ES-I3 (cell line): Measurements from ENCODE around the gene CCT7.
A peak's percentile ranks its signal among the peaks of the same experiment; 100 is the strongest.

ENCODE experiments used
- H3K36me3 ChIP-seq: 2 replicates; pipeline ENCODE4 v1.6.1; 2013; ENCODE audit warnings: mild to moderate bottlenecking, low read length, control low read depth, moderate library complexity; ENCODE audit not compliant: insufficient read depth
- H3K4me1 ChIP-seq: 2 replicates; pipeline ENCODE4 v1.6.1; 2013; ENCODE audit warnings: mild to moderate bottlenecking, control low read depth, low read length; ENCODE audit not compliant: insufficient read depth
- H3K9ac ChIP-seq: 2 replicates; pipeline ENCODE4 v1.6.1; 2013; ENCODE audit warnings: low read depth, mild to moderate bottlenecking, low read length, moderate library complexity
- H3K9me3 ChIP-seq: 2 replicates; pipeline ENCODE4 v1.6.1; 2013; ENCODE audit warnings: mild to moderate bottlenecking, low read length, moderate library complexity; ENCODE audit not compliant: control insufficient read depth, insufficient read depth

Gene CCT7

DNA sequence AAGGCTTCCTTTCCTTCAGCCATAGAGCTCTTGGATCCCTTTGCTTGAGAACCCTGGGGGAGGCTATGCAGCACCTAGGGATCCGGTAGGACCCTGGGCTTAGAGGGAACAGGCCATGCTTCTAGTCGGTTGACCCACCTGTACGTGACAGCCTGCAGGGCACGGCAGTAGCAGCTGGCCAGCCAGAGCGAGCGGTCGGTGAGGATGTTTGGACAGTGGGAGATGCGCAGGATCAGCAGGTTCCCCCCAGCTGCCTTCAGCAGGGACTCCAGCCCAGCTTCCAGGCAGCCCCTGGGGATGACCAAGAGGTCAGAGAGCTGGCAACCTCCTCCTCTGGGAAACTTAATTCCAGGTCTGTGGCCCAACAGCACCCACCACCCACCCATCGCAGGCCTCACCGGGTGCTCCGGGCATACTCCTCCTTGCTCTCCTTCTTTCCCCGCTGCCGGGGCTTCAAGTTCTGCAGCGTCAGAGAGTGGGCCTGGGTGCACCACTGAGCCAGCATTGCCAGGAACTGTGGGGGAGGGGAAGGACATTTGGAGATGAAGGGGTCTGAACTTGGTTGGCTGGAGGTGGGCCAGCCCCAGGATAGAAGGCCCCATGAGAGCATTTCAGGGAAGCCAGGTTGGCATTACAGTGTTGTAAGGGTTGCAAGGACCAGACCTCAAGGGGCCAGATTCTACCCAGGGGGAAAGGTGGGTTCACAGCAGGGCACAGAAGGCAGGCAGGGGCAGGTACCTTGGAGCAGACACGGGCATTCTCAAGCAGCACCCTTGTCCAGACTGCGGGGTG, 29.6 kb downstream of the CCT7 start:
- no peaks in the 10 kb centered on the region for H3K4me1 ChIP-seq
- H3K9ac ChIP-seq: no peak overlapping the region
- no peaks in the 10 kb centered on the region for H3K36me3 ChIP-seq
- no peaks in the 10 kb centered on the region for H3K9me3 ChIP-seq

- Histone ChIP-seq H3K9me3 (no peaks in the 10 kb centered on the region), H3K4me1 (no peaks in the 10 kb centered on the region), H3K36me3 (no peaks in the 10 kb centered on the region), H3K9ac (no peak overlapping the region)
Measured at GRCh38 chr2:73264332-73264606, 30.2 kb downstream of the CCT7 start.

DNA sequence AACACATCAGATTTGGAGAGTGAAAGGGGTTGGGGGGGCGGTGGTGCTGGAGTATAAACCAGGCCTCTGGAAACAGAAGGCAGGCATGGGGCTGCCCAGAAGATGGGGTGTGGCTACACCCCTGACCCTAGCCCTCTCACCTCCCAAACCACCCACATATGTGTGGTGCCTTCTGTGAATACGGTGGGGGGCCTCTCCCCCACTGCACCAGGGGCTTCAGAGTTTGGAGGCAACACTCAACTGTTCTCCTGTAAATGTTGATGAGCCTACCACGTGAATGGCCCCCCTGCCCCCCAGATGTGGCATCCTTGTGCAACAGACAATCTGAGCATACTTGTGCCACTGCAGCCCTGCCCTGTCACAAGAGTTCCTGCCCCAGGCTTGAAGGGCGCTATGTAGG, 30.7 kb downstream of the CCT7 start:
- H3K9ac ChIP-seq: no peak overlapping the region
- no peaks in the 10 kb centered on the region for H3K9me3 ChIP-seq
- no peaks in the 10 kb centered on the region for H3K36me3 ChIP-seq
- no peaks in the 10 kb centered on the region for H3K4me1 ChIP-seq

DNA sequence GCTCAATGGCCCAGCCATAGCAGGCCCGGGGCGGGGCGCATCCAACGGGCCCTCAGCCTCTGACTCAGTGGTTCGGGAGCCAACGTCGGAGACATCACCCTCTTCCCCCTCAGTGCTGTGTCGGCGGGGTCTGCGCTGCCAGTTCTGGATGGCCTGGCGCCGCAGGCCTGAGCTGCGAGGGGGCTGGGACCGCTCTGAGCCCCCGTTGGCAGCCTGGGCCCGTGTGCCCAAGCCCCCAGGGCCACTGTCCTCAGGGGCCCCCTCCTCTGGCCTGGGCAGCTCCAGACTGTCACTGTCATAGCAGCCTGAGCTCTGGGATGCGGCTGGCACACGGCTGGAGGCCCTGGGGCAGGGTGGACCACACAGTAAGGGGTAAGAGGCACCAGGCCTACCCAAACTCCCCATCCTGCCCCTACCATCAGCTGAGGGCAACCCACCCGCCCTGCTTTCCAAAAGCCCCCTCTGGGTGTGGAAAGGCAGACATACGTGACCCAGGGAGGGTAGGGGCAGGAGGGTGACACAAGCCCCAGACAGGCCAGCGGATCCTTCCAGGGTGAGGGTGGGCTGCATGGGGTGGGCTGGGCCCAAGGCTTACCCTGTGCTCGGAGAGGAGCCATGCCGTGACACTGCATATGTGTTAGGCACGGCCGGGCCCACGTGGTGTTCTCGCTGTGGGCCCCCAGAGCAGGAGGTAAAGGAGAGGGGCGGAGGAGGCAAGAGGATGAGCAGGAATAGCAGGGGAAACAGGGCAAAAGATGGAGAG, 31.4 kb downstream of the CCT7 start:
- Histone ChIP-seq H3K4me1 (no peaks in the 10 kb centered on the region), H3K9me3 (no peaks in the 10 kb centered on the region), H3K36me3 (no peaks in the 10 kb centered on the region), H3K9ac (no peak overlapping the region)

DNA sequence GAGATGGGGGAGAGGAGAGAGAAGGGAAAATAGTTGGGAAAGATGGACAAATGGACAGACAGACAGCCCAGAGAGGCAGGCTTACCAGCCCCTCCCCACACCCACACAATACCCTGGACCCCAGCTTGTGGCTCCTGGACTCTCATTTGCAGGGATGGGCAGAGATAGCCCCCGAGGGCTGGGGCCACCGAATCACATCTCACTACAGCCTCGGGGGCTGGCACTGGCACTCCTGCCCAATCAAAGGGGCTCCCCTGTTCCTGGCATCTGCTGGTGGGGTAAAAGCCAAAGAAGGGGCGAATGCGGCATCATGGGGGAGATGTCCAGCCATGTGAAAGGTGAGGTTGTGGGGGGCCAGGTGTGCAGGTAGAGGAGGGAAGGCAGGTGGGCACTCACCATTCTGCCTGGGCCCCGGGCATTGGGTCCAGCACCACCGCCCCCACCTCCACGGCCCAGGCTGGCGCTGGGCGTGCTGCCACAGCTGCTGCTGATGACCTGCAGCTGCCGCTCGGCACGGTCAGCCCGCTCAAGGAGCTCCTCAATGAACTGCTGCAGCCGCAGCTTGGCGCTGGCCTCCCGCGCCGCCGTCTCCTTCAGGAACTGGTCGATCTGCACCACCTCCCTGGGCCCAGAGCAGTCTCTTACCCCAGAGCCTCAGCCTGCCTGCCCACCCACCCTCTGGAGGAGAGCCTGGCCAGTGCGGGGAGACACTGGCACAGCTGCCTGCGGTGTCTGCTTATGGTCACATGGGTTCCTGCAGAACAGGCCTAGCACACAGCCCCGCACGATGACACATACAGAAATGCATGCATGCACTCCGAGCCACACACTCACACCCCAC, 32.2 kb downstream of the CCT7 start:
- Histone ChIP-seq H3K9ac (no peak overlapping the region), H3K9me3 (no peaks in the 10 kb centered on the region), H3K4me1 (no peaks in the 10 kb centered on the region), H3K36me3 (no peaks in the 10 kb centered on the region)

DNA sequence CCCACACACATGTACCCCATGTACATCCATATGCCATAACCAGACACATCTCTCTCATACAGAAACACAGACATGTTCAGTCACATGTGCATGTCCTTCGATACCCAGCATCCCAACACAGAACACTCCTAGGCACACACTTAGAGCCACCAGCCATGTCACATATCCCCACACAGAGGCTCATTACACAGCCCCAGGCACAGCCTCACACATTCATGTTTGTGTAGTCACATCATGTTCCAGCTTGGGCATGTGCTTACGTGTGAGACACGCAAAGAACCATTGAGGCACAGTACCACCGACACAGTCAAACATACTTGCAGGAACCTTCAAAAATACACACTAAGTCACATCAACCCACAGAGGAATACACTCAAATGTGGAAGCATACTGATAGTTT, 32.9 kb downstream of the CCT7 start:
- H3K36me3 ChIP-seq: no peaks in the 10 kb centered on the region
- no peaks in the 10 kb centered on the region for H3K9me3 ChIP-seq
- H3K4me1 ChIP-seq: no peaks in the 10 kb centered on the region
- no peak overlapping the region for H3K9ac ChIP-seq

- H3K36me3 ChIP-seq: no peaks in the 10 kb centered on the region
- peak overlapping the region; percentile 55 for H3K9ac ChIP-seq
- H3K4me1 ChIP-seq: no peaks in the 10 kb centered on the region
- H3K9me3 ChIP-seq: no peaks in the 10 kb centered on the region
Measured at GRCh38 chr2:73268366-73268829, 34.3 kb downstream of the CCT7 start.

GRCh38 chr2:73268830-73269685, 35.0 kb downstream of the CCT7 start:
- H3K9ac ChIP-seq: peak overlapping the region; percentile 55
- no peaks in the 10 kb centered on the region for H3K9me3 ChIP-seq
- H3K4me1 ChIP-seq: no peaks in the 10 kb centered on the region
- H3K36me3 ChIP-seq: no peaks in the 10 kb centered on the region

DNA sequence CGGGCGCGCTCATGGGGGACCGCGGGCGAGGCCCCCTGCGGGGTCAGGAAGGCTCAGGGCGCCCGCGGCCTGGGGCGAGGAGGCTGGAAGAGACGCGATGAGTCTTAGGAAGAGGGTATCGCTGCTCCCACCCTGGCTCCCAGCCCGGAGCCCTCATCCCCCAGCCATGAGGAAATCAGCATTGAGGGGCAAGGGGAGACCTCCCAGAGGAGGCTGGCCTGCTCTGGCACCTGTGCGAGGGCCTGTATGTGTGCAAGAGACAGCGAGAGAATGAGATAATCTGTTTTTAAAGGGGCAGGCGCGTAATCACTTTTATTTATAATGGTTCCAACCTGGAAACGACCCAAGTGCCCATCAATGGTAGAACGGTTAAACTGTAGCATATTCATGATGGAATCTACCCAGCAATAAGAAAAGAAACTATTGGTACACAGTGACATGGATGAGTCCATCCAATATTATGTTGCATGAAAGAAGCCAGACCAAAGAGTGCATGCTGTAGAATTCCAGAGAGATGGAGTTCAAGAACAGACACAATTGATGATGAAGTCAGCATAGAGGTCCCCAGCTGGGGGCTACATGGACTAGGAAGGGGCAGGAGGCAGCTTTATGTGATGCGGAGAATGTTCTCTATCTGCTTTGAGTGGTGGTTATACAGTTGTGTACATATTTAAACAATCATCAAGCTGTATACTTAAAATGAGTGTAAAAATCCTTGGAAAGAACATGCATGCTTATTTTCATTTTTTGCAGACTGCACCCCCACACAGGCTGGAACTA, 35.8 kb downstream of the CCT7 start:
- H3K4me1 ChIP-seq: no peaks in the 10 kb centered on the region
- peak overlapping the region; percentile 55 for H3K9ac ChIP-seq
- no peaks in the 10 kb centered on the region for H3K36me3 ChIP-seq
- no peaks in the 10 kb centered on the region for H3K9me3 ChIP-seq

GRCh38 chr2:73272270-73272669, 38.2 kb downstream of the CCT7 start:
- no peaks in the 10 kb centered on the region for H3K36me3 ChIP-seq
- H3K9me3 ChIP-seq: no peaks in the 10 kb centered on the region
- H3K9ac ChIP-seq: no peak overlapping the region
- H3K4me1 ChIP-seq: no peaks in the 10 kb centered on the region

DNA sequence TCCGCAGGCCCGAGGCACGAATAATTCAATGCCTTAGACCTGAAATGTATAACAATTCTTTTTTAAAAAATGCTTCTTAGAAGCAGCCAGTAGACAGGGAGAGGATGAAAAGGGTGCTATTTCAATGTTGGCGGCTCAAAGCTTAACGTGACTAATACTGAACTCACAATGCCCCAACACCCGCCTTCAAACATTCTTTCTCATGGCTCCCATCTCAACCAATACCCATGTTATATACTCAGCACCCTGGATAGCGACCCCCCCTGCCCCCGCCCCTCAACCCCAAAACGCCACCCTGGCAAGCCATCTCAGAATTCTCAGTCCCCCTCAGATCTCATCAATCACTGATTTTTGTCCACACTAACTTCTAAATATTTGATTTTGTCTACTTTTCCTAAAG, 45.7 kb downstream of the CCT7 start:
- no peaks in the 10 kb centered on the region for H3K9me3 ChIP-seq

GRCh38 chr2:73281244-73281643, 47.1 kb downstream of the CCT7 start:
- Histone ChIP-seq H3K9ac (no peak overlapping the region), H3K36me3 (no peaks in the 10 kb centered on the region), H3K9me3 (no peaks in the 10 kb centered on the region), H3K4me1 (peaks cover 4% of the 10 kb centered on the region; the same call in 1 of the 2 replicates)

More for the DNA sequence above, 45.7 kb downstream of the CCT7 start:
- H3K36me3 ChIP-seq: no peaks in the 10 kb centered on the region
- 0 out of 2 replicates have a peak, but pooled peaks cover 4% of the 10 kb centered on the region for H3K4me1 ChIP-seq
- no peak overlapping the region for H3K9ac ChIP-seq

GRCh38 chr2:73282924-73283544, 48.9 kb downstream of the CCT7 start:
- peak overlapping the region; percentile 86; the same call in 1 of the 2 replicates for H3K9ac ChIP-seq
- H3K9me3 ChIP-seq: no peaks in the 10 kb centered on the region
- peaks cover 4% of the 10 kb centered on the region; the same call in 1 of the 2 replicates for H3K4me1 ChIP-seq
- H3K36me3 ChIP-seq: no peaks in the 10 kb centered on the region
